Choroid plexus epithelial cell (primary cell): ENCODE data around the gene MVB12B.

Experiments
- DNase-seq: peaks from one replicate; pipeline ENCODE4 v3.0.0-alpha.2; 2010; ENCODE audit warnings: low read depth
- H3K4me3 ChIP-seq: 2 replicates; pipeline ENCODE4 v1.5.1; 2011; ENCODE audit warnings: low read depth, mild to moderate bottlenecking, control low read depth, low read length, moderate library complexity
- CTCF ChIP-seq: conservative IDR thresholded peaks from 2 replicates; pipeline ENCODE4 v1.5.1; 2011; ENCODE audit warnings: low read depth, mild to moderate bottlenecking, control low read depth, inconsistent platforms, low read length, moderate library complexity

MVB12B gene

DNA sequence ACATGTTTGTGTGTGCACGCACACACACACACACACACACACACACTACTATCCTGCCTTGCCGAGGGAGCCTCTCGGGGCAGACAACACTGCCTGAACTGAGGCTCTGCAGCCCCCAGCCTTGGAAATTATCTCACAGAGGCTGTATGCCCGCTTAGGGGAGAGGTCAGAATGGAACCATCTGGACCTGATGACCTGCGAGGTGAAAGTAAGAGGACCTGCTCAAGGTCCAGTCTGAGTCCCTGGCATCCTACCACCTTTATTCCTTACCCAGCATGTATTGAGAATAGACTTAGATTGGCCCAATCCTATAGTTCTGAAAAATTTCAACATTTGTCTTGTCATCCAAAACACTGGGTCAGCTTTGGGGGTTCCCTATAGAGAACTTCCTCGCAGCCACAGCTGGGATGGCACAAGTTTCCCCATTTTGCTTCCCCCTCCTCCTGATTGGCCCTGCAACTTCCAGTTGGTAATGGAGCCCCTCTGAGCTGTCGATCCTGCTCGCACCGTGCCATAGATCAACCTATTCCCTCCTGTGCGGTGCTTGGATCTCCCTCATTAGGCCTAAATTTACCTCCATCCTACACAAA is 10.2 kb downstream of the MVB12B start:
- no peak overlapping the region for H3K4me3 ChIP-seq
- TF ChIP-seq CTCF = no peak
- DNase-seq = no peak

GRCh38 chr9:126337729-126338372 is 11.2 kb downstream of the MVB12B start:
- no peak overlapping the region for H3K4me3 ChIP-seq
- no peak for DNase-seq
- no peak for TF ChIP-seq CTCF

DNA sequence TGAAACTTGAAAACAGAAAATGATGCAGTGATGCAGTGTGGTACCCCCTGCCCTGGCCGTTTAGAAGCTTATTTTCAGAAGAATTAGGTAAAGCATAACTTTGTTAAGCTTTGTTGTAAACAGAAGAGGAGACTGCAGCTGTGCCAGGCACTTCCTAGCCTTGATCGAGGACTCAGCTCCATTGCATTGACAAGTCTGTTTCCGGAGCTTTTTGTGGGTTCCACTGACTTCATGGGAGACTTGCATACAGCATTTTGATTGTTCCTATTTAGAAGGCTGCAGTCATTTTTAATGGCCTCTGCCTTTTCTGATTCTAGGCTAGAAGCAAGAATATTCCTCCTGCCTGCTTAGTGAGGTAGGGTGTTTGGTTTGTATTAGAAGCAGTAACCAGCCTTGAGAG is 12.3 kb downstream of the MVB12B start:
- no peak for TF ChIP-seq CTCF
- H3K4me3 ChIP-seq = no peak overlapping the region
- no peak for DNase-seq

- DNase-seq = no peak
- H3K4me3 ChIP-seq = no peak overlapping the region
- TF ChIP-seq CTCF = no peak
Measured at GRCh38 chr9:126341426-126341825, 14.8 kb downstream of the MVB12B start.

GRCh38 chr9:126341902-126342301 is 15.3 kb downstream of the MVB12B start:
- no peak for TF ChIP-seq CTCF
- H3K4me3 ChIP-seq = no peak overlapping the region
- DNase-seq = no peak

DNA sequence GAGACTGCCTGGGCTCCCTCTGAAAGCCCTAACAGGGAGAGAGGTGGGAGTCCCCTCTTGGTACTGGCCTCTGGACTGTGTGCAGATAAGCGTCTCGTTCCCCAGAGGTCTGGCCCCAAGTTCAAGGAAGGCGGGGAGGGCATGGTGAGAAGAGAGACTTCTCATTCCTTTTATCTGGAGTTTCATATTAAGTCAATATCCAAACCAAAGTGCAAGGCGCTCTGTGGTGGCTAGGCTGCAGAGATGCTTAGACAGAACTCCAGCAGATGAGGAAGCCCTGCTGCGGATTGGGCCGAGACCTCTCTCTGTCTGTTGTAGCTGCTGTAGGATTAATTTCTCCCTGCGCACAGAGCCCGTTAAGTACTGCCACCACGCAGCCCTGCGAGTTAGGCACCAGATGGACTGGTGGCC is 16.0 kb downstream of the MVB12B start:
- DNase-seq = no peak
- no peak for TF ChIP-seq CTCF
- no peak overlapping the region for H3K4me3 ChIP-seq

DNA sequence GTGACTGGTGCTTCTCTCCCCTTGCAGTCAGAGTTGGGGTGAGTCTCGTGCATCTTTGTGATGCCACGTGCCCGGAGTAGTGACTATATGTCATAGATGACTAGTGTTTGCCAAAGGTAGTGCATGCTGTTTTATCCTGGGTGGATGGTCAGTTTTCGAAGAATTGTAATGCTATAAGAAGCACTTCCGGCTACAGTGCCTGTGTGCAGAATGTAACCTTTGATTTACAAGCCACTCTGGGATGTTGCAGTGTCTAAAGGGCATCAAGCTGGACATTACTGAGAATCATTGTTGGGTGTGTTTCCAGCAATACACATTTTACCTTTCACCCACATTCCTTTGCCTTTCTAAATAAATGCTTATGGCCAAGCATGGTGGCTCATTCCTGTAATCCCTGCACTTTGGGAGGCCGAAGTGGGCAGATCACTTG is 16.7 kb downstream of the MVB12B start:
- TF ChIP-seq CTCF = no peak
- DNase-seq = no peak
- H3K4me3 ChIP-seq = no peak overlapping the region
